GM21786 (cell line): ENCODE data around the gene PPP2R5C.

Source experiments
- ATAC-seq: cut with Tn5 transposase; IDR thresholded peaks from one replicate; pipeline ENCODE4 v1.9.1; 2021; ENCODE audit not compliant: unreplicated experiment

PPP2R5C gene

DNA sequence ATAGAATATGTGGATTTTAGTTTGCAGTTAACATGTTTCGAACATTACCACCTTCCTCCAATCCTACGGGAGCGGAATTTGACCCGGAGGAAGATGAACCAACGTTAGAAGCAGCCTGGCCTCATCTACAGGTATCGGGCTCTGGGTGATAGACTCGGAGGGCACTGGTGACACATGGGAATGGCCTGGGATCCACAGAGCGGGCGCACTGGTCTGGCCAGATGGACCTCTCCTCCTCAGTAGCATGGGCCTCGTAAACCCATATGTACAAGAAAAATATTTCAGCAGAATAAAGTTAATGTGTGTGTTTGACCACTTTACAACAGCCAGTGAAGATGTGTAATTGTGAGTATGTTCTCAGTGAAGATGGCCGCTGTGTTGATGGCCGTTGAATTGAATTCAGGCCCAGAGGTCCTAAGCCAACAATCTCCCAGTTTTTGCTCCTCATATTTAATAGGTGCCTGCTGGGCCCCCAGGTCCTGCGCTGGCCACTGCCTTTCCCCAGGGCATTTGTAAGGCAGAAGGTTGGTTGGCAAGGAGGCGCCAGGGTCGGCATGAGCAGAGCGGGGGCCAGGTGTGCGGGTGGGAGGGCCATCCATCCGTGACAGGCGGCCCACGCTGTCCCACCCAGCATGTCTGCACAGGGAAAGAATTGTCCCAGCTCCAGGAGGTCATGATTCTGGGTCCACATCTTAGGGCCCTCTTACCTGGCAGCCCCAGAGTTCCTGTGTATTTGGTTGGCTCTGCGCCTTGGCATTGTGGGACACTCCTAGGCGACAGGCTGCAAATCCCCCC lies 120.8 kb downstream of the PPP2R5C start:
- no peak for ATAC-seq

DNA sequence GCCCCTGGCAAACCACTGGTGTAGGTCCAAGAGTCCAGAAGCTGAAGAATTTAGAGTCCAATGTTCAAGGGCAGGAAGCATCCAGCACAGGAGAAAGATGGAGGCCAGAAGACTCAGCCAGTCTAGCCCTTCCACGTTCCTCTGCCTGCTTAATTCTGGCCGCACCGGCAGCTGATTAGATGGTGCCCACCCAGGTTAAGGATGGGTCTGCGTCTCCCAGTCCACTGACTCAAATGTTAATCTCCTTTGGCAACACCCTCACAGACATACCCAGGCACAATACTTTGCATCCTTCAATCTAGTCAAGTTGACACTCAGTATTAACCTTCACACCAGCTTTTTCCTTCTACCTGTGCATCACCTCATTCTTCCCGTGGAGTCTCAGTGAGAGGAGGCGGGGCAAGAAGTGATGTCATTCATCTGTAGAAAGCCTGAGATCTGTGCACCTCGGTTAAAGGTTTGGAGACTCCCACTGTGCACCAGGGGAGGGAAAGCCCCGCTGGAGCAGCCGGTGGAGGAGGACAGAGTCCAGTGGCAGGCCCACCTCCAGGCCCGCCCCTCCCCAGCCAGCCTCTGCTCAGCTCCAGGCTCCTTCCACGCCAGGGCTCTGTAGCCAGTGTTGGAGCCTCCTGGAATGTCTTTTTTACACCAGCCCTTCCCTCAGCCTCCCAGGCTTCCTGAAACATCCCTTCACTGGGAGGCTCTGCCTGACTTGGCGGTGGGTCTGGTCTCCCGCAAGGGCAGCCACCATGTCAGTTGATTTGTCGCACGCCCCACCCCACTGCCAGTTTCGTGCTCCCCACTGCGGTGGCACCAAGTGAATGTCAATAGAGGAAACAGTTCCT lies 122.8 kb downstream of the PPP2R5C start:
- no peak for ATAC-seq

DNA sequence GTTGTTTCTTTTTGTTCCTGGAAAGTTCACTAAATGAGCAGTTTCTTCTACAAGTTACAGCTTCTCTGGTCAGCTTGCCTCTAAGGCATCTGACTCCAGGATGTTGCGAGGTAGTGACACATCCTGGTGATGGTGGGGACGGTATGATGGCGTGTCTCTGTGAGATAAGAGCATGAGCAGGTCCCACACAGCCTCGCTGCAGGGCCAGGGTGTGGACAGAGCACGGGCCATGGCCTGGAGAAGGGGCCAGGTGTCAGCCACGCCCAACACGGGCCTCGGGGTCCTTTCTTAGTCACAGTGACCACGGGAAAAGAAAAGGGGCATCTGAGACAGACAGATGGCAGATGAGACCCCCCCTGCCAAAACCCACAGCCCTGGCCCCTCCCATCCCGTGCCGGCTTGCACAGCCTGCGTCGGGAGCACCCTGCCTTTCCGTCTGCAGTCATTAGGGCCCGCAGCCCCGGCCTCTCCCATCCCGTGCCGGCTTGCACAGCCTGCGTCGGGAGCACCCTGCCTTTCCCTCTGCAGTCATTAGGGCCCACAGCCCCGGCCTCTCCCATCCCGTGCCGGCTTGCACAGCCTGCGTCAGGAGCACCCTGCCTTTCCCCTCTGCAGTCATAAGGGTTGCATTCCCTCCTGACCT lies 123.5 kb downstream of the PPP2R5C start:
- ATAC-seq: no peak

DNA sequence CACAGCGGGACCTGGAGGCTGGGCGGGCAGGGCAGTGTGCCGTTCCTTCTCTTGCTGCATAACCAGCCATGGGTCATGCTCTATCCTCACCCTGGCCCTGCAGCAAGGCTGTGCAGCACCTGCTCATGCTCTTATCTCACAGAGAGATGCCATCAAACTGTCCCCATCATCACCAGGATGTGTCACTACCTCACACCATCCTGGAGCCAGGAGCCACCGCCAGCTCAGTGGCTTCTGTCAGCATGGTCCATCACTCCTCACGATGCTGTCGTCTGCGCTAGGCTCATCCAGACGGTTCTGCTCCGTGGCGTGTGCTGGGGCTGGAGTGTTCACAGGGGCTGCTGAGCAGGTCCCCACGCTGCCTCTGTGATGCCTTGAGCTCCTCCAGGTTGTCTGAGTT lies 125.7 kb downstream of the PPP2R5C start:
- ATAC-seq: no peak

DNA sequence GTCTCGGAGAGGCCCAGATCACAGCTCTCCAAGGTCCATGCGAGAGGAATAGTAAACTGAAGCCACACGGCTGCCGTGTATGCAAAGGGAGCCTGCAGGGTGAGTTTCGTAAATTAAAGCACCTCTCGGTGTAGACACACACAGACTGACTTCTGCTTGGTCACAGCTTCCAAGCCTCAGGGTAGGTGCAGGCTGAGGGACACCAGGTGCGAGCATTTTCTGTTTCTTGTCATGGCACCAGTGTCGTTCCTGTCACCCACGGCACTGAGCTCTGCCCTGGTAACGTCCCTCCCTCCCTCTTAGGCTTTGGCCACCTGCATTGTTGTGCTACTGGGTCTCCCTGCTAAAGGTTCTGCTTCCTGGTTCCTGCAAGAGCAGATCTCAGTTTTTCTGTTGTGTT lies 126.7 kb downstream of the PPP2R5C start:
- no peak for ATAC-seq

DNA sequence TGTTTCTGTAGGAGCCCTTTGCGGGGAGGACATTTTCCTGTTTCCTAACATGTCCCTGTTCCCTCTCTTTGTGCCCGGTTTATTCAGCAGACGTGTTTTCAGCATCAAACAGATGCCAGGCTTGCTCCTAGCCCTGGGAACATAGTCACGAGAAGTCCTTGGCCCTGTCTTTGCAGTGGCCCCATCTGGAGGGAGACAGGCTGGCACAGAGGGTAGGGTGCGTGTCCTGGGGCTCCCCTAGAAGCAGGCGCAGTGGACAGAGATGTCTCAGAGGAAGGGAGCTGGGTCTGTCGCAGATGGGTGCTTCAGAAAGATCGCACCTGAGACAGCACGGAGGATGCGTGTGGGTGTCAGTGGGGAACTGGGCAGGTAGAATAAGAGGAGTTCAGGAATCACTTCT lies 127.9 kb downstream of the PPP2R5C start:
- no peak for ATAC-seq

DNA sequence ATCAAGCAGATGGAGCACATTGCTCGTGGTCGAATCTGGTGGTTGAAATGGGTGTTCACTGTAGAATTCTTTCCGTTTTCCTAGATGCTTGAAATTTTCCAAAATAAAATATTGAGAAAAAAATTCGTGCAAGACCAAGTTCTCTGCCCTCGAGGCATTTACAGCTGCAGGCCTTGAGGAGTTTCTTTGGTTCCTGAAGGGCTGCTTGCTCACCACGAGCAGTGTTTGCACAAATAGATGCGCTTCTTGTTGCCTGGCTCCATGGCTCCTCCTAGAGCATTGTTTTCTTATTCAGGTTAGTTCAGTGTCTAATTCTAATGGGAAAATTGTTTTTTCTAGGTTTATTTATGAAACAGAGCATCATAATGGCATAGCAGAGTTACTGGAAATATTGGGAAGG lies 128.4 kb downstream of the PPP2R5C start:
- ATAC-seq: no peak

DNA sequence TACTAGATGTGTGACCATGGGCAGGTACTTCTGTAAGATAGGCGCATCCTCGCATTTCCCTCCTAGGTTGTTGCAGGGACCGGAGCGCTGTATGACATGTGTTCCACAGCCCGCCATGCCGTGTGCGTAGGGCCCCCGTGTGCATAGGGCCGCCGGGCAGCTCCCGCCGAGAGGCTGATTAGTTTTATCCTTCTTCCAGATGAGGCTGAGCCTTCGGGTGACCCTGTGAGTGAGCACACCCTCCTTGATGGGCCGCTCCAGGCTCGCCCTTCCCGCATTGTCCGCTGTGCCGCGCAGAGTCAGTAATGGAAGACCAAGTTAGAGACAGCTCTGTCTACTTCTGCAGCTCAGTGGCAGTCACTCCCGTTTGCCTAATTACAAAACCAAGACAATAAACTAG lies 130.0 kb downstream of the PPP2R5C start:
- ATAC-seq: no peak

DNA sequence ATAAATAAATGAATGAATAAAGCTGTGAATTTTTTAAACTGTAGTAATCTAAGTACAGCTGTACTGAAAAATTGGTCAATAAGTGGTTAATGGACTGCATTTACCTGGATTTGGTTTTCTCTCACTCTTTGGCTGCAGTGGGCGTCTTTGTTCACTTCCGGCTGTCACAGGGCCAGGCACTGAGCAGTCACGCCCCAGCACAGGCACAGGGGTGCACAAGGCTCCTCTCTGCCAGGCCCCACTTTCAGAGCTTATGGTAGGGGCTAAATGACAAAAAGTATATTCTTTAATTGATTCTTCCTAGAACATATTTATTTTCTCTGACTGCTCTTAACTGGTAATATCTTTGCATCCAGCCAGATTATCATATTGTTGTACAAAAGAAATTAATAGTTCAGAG lies 132.2 kb downstream of the PPP2R5C start:
- no peak for ATAC-seq

DNA sequence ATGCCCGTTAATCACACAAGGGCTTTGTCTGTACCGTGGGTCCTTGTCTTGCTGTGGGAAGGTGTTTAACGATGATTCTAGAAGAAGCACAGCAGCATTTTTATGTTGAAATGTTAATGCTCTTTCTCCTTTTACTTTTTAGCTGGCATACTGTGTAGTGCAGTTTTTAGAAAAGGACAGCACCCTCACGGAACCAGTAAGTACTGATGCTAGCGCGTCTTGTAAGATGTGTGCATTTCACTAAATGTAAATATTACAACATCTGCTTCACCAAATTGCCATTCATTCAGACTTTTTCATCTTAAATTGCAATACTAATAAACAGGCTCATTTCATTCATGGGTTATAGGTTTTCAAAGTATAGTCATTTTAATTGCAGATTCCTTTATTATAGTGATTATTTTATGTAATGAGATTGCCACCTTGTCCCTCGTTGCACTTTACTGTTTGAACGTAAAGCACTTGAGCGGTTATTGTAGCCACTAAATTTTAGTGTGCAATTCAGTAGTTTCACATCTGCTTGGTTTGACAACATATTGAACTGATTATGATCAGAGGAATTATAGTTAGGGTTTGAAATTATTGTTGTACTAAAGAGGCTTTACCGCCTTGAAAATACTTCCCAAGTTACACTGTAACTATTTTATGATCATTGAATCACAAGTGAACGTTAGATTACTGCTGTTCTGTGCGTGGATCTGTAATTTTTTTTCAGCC lies 133.0 kb downstream of the PPP2R5C start:
- no peak for ATAC-seq

DNA sequence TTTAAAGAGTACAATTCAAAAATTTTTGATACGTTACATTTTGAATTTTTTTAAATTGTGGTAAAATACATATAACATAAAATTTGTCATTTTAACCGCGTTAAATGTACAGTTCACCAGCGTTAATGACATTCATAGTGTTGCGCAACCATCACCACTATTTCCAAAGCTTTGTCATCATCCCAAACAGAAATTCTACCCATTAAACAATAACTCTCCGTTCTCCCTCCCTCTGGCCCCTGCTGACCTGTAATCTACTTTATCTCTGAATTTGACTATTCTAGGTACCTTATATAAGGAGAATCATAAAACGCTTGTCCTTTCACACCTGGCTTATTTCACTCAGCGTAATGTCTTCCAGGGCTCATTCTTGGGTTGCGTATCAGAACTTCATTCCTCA lies 133.7 kb downstream of the PPP2R5C start:
- ATAC-seq: no peak

DNA sequence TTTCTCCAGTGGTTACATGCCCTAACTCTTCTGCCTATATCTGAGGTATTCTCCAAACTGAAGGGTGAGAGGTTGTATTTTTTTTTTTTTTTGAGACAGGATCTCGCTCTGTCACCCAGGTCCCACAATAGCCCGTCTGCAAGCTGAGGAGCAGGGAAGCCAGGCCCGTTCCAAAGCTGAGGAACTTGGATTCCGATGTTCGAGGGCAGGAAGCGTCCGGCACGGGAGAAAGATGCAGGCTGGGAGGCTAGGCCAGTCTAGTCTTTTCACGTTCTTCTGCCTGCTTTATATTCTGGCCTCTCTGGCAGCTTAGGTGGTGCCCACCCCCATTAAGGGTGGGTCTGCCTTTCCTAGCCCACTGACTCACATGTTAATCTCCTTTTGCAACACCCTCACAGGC lies 135.8 kb downstream of the PPP2R5C start:
- ATAC-seq: no peak

DNA sequence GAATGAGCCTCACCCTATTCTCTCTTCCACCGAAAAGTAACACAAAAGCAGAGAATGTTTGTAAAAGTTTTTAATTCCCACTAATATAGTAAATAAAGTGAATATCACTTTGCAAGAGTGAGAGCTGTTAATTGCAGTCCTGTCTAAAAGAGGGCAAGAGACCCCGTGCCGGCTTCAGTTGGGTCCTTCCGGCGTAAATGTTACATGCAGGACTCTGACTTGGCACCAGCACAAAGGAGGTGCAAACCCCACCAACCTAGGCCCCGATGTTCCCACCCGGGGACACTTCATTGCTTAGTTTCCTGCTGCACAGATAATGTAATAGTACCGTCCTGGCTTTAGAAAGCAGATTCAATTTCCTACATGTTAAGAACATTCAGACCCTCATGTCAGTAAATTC lies 136.9 kb downstream of the PPP2R5C start:
- ATAC-seq: no peak

DNA sequence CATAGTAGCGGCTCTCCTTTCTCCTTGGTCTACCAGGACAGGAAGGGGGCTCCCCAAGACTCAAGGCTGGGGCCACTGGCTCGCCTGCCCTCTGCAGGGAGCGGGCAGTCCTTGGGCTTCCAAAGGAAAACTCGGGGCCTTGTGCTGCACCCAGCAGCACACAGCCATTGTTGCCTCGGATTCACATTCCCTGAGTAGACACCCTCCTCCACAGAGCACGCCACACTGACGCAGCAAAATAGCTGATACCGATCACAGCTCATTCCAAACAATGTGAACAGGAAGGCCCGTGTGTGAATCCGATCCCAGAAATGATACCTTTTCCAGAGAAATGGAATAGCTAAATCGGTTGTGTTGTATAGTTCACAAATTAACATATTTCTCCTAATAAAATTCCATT lies 137.8 kb downstream of the PPP2R5C start:
- ATAC-seq: no peak

DNA sequence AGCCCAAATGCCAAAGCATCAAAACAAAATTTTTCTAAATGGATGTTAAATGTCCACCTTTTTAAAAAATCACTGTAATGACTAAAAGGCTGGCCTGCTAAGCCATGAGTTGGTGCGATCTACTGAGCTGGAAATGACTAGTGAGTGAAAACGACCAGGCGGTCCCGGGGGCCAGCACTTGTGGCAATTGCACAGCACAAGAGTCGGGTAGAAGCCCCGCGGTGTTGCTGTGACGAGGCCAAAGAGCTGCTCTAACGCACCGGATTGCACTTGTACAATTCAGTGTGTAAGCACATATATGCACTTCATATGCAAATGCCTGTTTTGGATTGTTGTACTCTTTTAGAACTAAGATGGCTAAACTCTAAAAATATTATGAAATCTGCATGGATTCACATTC lies 138.7 kb downstream of the PPP2R5C start:
- ATAC-seq: no peak

DNA sequence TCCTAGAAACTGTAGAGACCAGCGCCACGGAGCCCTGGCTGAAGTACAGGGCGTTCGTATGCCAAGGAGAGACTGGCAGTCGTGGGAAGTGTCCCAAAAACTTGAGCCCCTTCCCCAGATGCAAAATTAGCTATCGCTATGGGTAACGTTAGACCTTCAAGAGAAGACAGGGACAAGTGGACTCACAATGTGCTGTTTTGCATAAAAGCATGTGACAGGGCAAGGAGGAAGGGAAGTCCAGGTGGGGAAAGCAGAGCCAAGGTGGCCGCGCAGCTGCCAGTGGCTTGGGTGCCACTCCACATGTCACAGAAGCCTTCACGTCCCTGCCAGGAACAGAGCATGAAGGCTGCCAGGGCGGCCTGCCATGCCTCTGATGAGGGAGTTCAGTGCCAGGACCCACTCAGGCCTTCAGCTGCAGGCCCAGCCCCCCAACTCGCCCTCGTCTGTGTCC lies 141.6 kb downstream of the PPP2R5C start:
- ATAC-seq: no peak

DNA sequence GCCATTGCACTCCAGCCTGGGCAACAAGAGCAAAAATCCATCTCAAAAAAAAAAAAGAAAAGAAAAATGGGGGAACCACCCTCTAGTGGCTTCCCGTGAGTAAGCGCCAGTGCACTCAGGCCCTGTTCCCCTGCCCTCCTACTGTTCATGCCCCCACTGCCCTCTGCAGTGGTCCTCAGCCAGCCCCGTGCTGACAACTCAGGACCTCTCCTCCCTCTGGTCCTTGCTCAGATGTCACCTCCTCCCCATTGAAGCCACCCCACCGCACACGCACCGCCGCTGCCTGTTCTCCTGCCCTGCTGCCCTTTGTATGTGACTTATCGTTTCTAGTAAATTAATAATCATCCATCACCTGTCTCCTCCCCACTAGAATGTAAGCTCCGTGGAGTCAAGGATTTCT lies 144.1 kb downstream of the PPP2R5C start:
- no peak for ATAC-seq

DNA sequence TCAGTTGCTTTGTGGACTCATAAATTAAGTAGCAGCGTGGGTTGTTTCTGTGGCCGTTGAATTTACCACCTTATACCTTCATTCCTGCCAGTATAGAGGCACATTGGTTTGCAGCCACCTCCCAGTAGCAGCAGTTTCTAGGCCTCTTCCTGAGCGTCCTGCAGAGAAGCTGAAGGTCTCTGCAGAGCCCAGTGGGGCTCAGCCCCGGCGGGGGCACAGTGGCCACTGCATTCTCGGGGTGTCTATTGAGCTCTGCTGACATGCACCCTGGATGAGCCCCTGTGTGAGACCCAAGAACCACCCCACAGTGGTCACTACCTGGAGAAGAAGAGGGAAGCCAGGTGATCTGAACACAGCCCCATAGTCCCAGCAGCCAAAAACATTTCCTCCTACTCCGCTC lies 145.1 kb downstream of the PPP2R5C start:
- ATAC-seq: no peak

DNA sequence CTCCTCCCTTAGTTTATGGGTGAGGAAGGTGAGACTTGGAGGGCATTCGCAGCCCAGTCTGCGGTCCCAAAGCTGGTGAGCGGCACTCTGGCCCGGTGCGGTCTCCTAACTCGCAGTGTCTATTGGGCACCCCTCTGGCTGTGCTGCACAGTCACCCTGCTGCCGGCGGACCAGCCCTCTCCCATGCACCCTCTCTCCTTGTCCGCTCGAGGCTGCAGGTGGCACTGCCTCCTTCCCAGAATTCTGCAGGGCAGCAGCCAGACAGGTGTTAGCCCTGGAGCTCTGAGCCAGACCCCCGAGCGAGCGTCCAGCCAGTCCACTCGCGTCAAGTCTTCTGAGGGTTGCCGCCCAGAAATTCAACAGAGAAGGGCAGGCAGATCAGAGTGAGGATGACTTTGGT lies 146.1 kb downstream of the PPP2R5C start:
- ATAC-seq: no peak

DNA sequence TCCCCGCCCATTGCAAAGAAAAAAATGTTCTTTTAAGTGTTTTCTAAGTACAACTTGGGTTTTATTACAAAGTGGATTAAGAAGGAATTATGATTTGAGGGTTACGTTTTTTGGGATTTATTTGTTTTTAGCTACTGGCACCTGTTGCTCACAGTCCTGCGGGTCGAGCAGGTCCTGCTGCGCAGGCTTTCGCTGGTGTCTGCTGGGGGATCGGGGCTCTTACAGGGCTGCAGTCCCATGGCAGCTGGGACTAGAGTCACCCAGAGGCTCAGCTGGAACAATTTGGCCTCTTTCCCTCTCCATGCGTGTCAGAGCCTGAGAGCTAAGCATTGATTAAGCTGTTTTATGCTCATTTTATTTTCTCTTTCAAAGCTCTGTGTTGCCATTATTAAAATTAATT lies 147.3 kb downstream of the PPP2R5C start:
- ATAC-seq: no peak

DNA sequence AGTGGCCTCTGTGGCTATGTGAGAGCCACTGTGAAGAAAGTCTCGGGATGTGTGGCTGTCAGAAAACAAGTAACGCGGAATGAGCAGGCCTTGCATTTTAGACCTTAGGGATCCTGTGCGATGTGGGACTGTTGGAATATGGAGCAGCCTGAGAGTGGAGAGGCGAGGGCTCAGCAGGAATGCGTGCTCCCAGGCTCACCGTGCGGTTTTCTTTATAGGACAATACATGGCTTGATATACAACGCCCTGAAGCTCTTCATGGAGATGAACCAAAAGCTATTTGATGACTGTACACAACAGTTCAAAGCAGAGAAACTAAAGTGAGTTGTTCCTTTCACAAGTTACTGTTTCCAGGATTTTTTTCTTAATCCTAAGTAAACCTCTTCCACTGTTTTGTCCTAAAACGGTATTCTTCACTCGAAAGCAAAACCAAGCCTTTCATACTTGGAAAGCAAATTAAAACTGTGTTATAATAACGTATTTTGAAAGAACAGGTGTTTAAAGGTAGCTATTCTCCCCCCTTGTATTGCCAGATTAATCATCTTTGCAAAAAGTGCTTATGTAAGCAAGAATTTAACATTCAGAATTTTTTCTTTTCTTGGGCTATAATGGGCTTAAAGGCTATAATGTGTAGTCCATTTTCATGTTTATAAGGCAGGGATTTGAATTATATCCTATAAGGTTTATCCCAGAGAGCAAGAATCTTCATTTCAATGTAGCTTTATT lies 148.0 kb downstream of the PPP2R5C start:
- ATAC-seq: no peak
